IMR-90 (cell line): Measurements from ENCODE around the gene OXER1. TPM values are rescaled to one million over a fixed set of nuclear protein-coding genes. Genes with fewer than 3 reads are reported as not detected.

Source experiments
- ATAC-seq: fragments of 200-7000 bp; cut with Tn5 transposase; 2 replicates; pipeline ENCODE4 v1.9.1; 2020; ENCODE audit warnings: low read depth, mild to moderate bottlenecking, moderate library complexity
- BruUV-seq: library from RNA; stranded (reverse); fragments of 400-500 nt; replicated peaks from 2 replicates; lab custom pipeline; 2021; lab: Mats Ljungman, UMichigan
- CTCF ChIA-PET: fragments of 300-600 bp; formaldehyde crosslinking; extraction: SDS; loops from one replicate; lab custom pipeline; 2021; ENCODE audit warnings: antibody characterized with exemption; lab: Yijun Ruan, JAX
- POLR2A ChIA-PET: fragments of 300-600 bp; sonication (Branson Sonifier 250); formaldehyde crosslinking; loops from one replicate; lab custom pipeline; 2022; ENCODE audit warnings: antibody characterized with exemption; ENCODE audit not compliant: unreplicated experiment; lab: Charles Lee
- DNase-seq: peaks from one replicate; pipeline ENCODE4 v3.0.0; 2013
- H2AFZ ChIP-seq: replicated peaks from 2 replicates; pipeline ENCODE3; 2013; ENCODE audit warnings: low read length, mild to moderate bottlenecking; ENCODE audit not compliant: poor library complexity
- H2AK5ac ChIP-seq: 2 replicates; pipeline ENCODE4 v1.6.1; 2013; ENCODE audit warnings: low read depth, low read length, inconsistent platforms
- H2AK9ac ChIP-seq: replicated peaks from 2 replicates; pipeline ENCODE3; 2013; ENCODE audit warnings: mild to moderate bottlenecking, low read depth, low read length, moderate library complexity; ENCODE audit not compliant: poor library complexity
- H2BK120ac ChIP-seq: 2 replicates; pipeline ENCODE4 v1.6.1; 2013; ENCODE audit warnings: low read depth, low read length, inconsistent platforms
- H2BK15ac ChIP-seq: 3 replicates; pipeline ENCODE4 v1.6.1; 2013; ENCODE audit warnings: low read depth, low read length, inconsistent platforms
- H2BK20ac ChIP-seq: 2 replicates; pipeline ENCODE4 v1.6.1; 2013; ENCODE audit warnings: low read depth, mild to moderate bottlenecking, inconsistent platforms, low read length, moderate library complexity
- H2BK5ac ChIP-seq: 2 replicates; pipeline ENCODE4 v1.6.1; 2013; ENCODE audit warnings: mild to moderate bottlenecking, low read depth, low read length, inconsistent platforms; ENCODE audit not compliant: poor library complexity, severe bottlenecking
- H3K14ac ChIP-seq: replicated peaks from 2 replicates; pipeline ENCODE4 v1.6.1; 2013; ENCODE audit warnings: low read depth, low read length, inconsistent platforms
- H3K18ac ChIP-seq: 2 replicates; pipeline ENCODE4 v1.6.1; 2013; ENCODE audit warnings: low read depth, low read length, control low read depth
- H3K23ac ChIP-seq: 2 replicates; pipeline ENCODE4 v1.6.1; 2013; ENCODE audit warnings: low read depth, low read length, inconsistent platforms
- H3K27ac ChIP-seq: 2 replicates; pipeline ENCODE4 v1.5.1; 2013; ENCODE audit warnings: mild to moderate bottlenecking, control low read depth, low read length; ENCODE audit not compliant: insufficient read depth
- H3K27me3 ChIP-seq: 2 replicates; pipeline ENCODE4 v1.6.1; 2013; ENCODE audit warnings: low read length; ENCODE audit not compliant: control insufficient read depth, insufficient read depth
- H3K36me3 ChIP-seq: 2 replicates; pipeline ENCODE4 v1.6.1; 2013; ENCODE audit warnings: low read length, mixed read lengths; ENCODE audit not compliant: control insufficient read depth, insufficient read depth
- H3K4ac ChIP-seq: 2 replicates; pipeline ENCODE4 v1.6.1; 2013; ENCODE audit warnings: low read depth, low read length, inconsistent platforms
- H3K4me1 ChIP-seq: 2 replicates; pipeline ENCODE4 v1.6.1; 2013; ENCODE audit warnings: low read length, mixed read lengths; ENCODE audit not compliant: control insufficient read depth, insufficient read depth
- H3K4me2 ChIP-seq: 2 replicates; pipeline ENCODE4 v1.6.1; 2013; ENCODE audit warnings: low read depth, mild to moderate bottlenecking, control low read depth, low read length, moderate library complexity
- H3K4me3 ChIP-seq: 2 replicates; pipeline ENCODE4 v1.5.1; 2013; ENCODE audit warnings: low read depth, mild to moderate bottlenecking, control low read depth, low read length, moderate library complexity; ENCODE audit not compliant: insufficient read depth
- H3K56ac ChIP-seq: 2 replicates; pipeline ENCODE4 v1.6.1; 2013; ENCODE audit warnings: low read length, inconsistent platforms; ENCODE audit not compliant: insufficient read depth; ENCODE audit errors: extremely low read depth
- H3K79me1 ChIP-seq, 2 experiments: 2 replicates each; pipeline ENCODE4 v1.6.1; 2013; ENCODE audit warnings: low read length in 2 of 2, inconsistent platforms in 1 of 2, low read depth in 1 of 2
- H3K9ac ChIP-seq: 2 replicates; pipeline ENCODE4 v1.6.1; 2013; ENCODE audit warnings: low read depth, low read length, control low read depth
- H3K9me1 ChIP-seq: 2 replicates; pipeline ENCODE4 v1.6.1; 2013; ENCODE audit warnings: low read length, inconsistent platforms; ENCODE audit not compliant: insufficient read depth
- H3K9me3 ChIP-seq: 2 replicates; pipeline ENCODE4 v1.6.1; 2013; ENCODE audit warnings: low read length; ENCODE audit not compliant: control insufficient read depth, insufficient read depth
- H4K20me1 ChIP-seq: 2 replicates; pipeline ENCODE4 v1.6.1; 2013; ENCODE audit warnings: low read length, inconsistent platforms; ENCODE audit not compliant: insufficient read depth
- H4K5ac ChIP-seq: 2 replicates; pipeline ENCODE4 v1.6.1; 2013; ENCODE audit warnings: mild to moderate bottlenecking, low read depth, low read length, control low read depth
- H4K8ac ChIP-seq, 2 experiments: 2 replicates each; pipeline ENCODE4 v1.6.1; 2013; ENCODE audit warnings: low read depth in 2 of 2, low read length in 2 of 2, control low read depth in 1 of 2, inconsistent platforms in 1 of 2
- H4K91ac ChIP-seq: 2 replicates; pipeline ENCODE4 v1.6.1; 2013; ENCODE audit warnings: low read depth, low read length, inconsistent platforms; ENCODE audit not compliant: insufficient read depth
- FOS ChIP-seq: fragments of 150-350 bp; IDR thresholded peaks from 2 replicates; pipeline ENCODE4 v1.6.1; 2016; ENCODE audit warnings: low read depth, low read length
- NFE2L2 ChIP-seq: fragments of 150-350 bp; IDR thresholded peaks from 2 replicates; pipeline ENCODE4 v1.6.1; 2016; ENCODE audit warnings: low read depth, mild to moderate bottlenecking, low read length
- RAD21 ChIP-seq: IDR thresholded peaks from 2 replicates; pipeline ENCODE4 v1.6.1; 2012; ENCODE audit warnings: low read length, improper control_type of control experiment
- WGBS, 2 experiments: methylation state at CpG; one replicate each; pipeline versions ENCODE4 v1.1.5 to v1.1.7; 2013; ENCODE audit warnings: missing lambda C conversion rate in 2 of 2; ENCODE audit not compliant: insufficient read length in 1 of 2; ENCODE audit errors: extremely low coverage in 2 of 2; 5-methylcytosine and 5-hydroxymethylcytosine counted together
- dilution Hi-C: fragments of 300-500 bp; cut with HindIII; formaldehyde crosslinking; loops from one replicate; pipeline ENCODE4 v1.14.3; 2018; ENCODE audit warnings: low sequenced_read_pairs; ENCODE audit not compliant: unreplicated experiment
- in situ Hi-C: fragments of 300-500 bp; cut with MboI; formaldehyde crosslinking; loops from 3 replicates; pipeline ENCODE4 v1.14.3; 2019; ENCODE audit warnings: low sequenced_read_pairs, inconsistent platforms, mixed read lengths
- intact Hi-C: fragments of 100-400 bp; cut with micrococcal nuclease; formaldehyde crosslinking; loops from 2 replicates; pipeline ENCODE4 v1.10.0; 2022
- polyA plus RNA-seq, 3 experiments: library from polyadenylated mRNA; depleted of rRNA; stranded (reverse); fragments of >200 nt; gene quantifications; 2 replicates each; pipeline ENCODE4 v1.2.3, GENCODE V29; 2012; ENCODE audit warnings: low replicate concordance in 1 of 3
- total RNA-seq: library from RNA; depleted of rRNA; stranded (reverse); fragments of >200 nt; gene quantifications from 2 replicates; pipeline ENCODE4 v1.2.3, GENCODE V29; 2012

Gene OXER1
- total and polyA plus RNA-seq, 2 of the 4 experiments (the other 2 are of a cell fraction), result not detected

- H4K20me1 ChIP-seq, result no peaks in the 10 kb centered on the region
- peaks cover 2% of the 10 kb centered on the region; the same call in 1 of the 2 replicates for H3K4me1 ChIP-seq
- no peak overlapping the region for H4K5ac ChIP-seq
- intact Hi-C loops (no loop called here), dilution Hi-C loops (no loop called here), in situ Hi-C loops (no loop called here)
- H3K56ac ChIP-seq, result no peak overlapping the region
- no peak overlapping the region for H3K4me2 ChIP-seq
- H2BK120ac ChIP-seq, result no peak overlapping the region
- no peak overlapping the region for H3K23ac ChIP-seq
- H3K27ac ChIP-seq, result no peak overlapping the region
- no peak overlapping the region for H4K91ac ChIP-seq
- no peaks in the 10 kb centered on the region; the same call in none of the 2 replicates for H3K9me3 ChIP-seq
- CTCF ChIA-PET, result no interaction called here
- POLR2A ChIA-PET, result interaction anchor here (0.7 kb wide), 1 partner anchor 241 kb away, joined by 3 read pairs; no protein-coding TSS in a partner anchor
- TF ChIP-seq NFE2L2 (no peak), RAD21 (no peak), FOS (no peak)
- no peaks in the 10 kb centered on the region for H3K9me1 ChIP-seq
- H3K18ac ChIP-seq, result no peak overlapping the region
- DNase-seq (no peak), ATAC-seq (no peak)
- no peak overlapping the region for H3K14ac ChIP-seq
- H2AK5ac ChIP-seq, result no peak overlapping the region
- H2BK15ac ChIP-seq, result no peak overlapping the region
- no peak overlapping the region for H4K8ac ChIP-seq
- no peak overlapping the region for H3K9ac ChIP-seq
- no peak overlapping the region for H3K4ac ChIP-seq
- WGBS, 2 experiments, result 40% methylated on average over 1 of the region's 1 CpG; no CpG with 5 or more reads in 1 of the 2 experiments
- H2AK9ac ChIP-seq, result no peak overlapping the region
- H2AFZ ChIP-seq, result no peak overlapping the region
- H3K79me1 ChIP-seq, result no peaks in the 10 kb centered on the region
- BruUV-seq, result no TSS peak
- H2BK20ac ChIP-seq, result no peak overlapping the region
- peaks cover 9% of the 10 kb centered on the region for H3K27me3 ChIP-seq
- no peak overlapping the region for H2BK5ac ChIP-seq
- no peaks in the 10 kb centered on the region for H3K36me3 ChIP-seq
- H3K4me3 ChIP-seq, result no peak overlapping the region
Measured at GRCh38 chr2:42781181-42781580, 17.2 kb upstream of the OXER1 start.
